ENCODE data around the gene ST8SIA6. TPM values are rescaled to one million over a fixed set of nuclear protein-coding genes. Genes with fewer than 3 reads are reported as not detected.
A peak's percentile ranks its signal among the peaks of the same experiment; 100 is the strongest.

Gene ST8SIA6
- total and polyA plus RNA-seq, 9 of the 15 experiments (the other 6 are each of a cell fraction or from before 2014, with no cell fraction given): 0.69 to 6.7 (median 5.0) TPM

GRCh38 chr10:17386616-17387075 lies 67.7 kb downstream of the ST8SIA6 start (continued):
- no peak for TF ChIP-seq PTRF (tag; IDR thresholded peaks at IDR 0.05)
- no peak for TF ChIP-seq NCOA6 (IDR thresholded peaks at IDR 0.05)
- TF ChIP-seq ZNF184 (CRISPR knock-in tag; IDR thresholded peaks at IDR 0.05): no peak
- peak; percentile 63 for TF ChIP-seq POLR2H (tag; IDR thresholded peaks at IDR 0.05; ENCODE audit: low read depth)
- TF ChIP-seq ZNF830 (CRISPR knock-in tag; IDR thresholded peaks at IDR 0.05): no peak
- no peak for TF ChIP-seq EZH2 (IDR thresholded peaks at IDR 0.05; ENCODE audit: borderline replicate concordance, low read depth, low read length)
- TF ChIP-seq SIX5 (IDR thresholded peaks at IDR 0.05; ENCODE audit: borderline replicate concordance in 1 of 2, insufficient read depth in 1 of 2, low read depth in 1 of 2, low read length in 2 of 2): 0 out of 4 replicates have a peak, but pooled peaks of 1 of the 2 experiments have one; percentile 6
- TF ChIP-seq HDAC3 (IDR thresholded peaks at IDR 0.05; ENCODE audit: borderline replicate concordance, partially characterized antibody): no peak
- 0 out of 2 replicates have a peak, but pooled peaks have one; percentile 21 for TF ChIP-seq CREB3 (tag; conservative IDR thresholded peaks at IDR 0.05; ENCODE audit: low read depth)
- no peak for TF ChIP-seq CUX1 (CRISPR knock-in tag; IDR thresholded peaks at IDR 0.05)
- TF ChIP-seq DDX20 (tag; IDR thresholded peaks at IDR 0.05; ENCODE audit: low read depth): no peak
- no peak for TF ChIP-seq ZNF174 (CRISPR knock-in tag; IDR thresholded peaks at IDR 0.05)
- no peak for TF ChIP-seq ATF2 (CRISPR knock-in tag; IDR thresholded peaks at IDR 0.05)
- peak; percentile 68 for TF ChIP-seq ZBTB33 (CRISPR knock-in tag; IDR thresholded peaks at IDR 0.05)
- TF ChIP-seq SP1 (CRISPR knock-in tag; IDR thresholded peaks at IDR 0.05): no peak
- TF ChIP-seq ATF3 (IDR thresholded peaks at IDR 0.05): peak; percentile 89
- TF ChIP-seq ATF3 (CRISPR knock-in tag; conservative IDR thresholded peaks at IDR 0.05): 0 out of 2 replicates have a peak, but pooled peaks have one; percentile 22

All from K562 (cell line).